Measurements from ENCODE around the gene OSBPL6.

DNA sequence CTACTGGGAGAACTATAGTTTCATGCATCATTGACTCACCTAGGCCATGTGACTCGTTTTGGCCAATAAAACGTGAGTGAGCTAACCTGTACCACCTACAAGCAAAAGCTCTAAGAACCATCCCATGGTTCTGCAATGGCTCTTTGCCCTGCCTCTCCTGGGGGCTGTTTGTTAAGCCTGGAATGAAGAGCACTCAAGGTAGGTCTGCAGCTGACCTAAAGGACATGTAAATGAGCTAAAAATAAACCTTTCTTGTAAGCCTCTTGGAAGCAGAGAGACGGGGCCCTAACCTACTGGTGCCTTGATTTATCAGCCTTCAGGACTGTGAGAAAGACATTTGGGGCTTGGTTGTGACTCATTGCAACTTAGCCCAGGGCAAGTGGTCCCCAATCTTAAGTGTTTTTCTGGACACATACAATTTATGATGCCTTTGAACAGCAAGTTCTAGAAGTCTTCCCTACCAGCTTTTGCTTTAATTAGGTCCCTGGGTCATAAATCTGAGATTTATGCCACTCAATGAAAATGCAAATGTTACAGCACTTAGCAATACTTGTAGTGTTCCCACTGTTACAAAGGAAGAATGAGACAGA, 107.4 kb downstream of the OSBPL6 start:
- no peak for TF ChIP-seq CTCF (IDR thresholded peaks at IDR 0.05)
- no peak for TF ChIP-seq ZFX (IDR thresholded peaks at IDR 0.05; ENCODE audit: borderline replicate concordance)

Data from 22Rv1 (cell line).